ENCODE data around the gene SHB. TPM values are rescaled to one million over a fixed set of nuclear protein-coding genes. Genes with fewer than 3 reads are reported as not detected.
A peak's percentile ranks its signal among the peaks of the same experiment; 100 is the strongest.

SHB gene
- total and polyA plus RNA-seq, 5 donors = 14.5 to 38.9 (median 30.4) TPM

- WGBS = 65% methylated on average over 6 of the region's 6 CpGs
- ATAC-seq (no peak), DNase-seq (no peak)
- no peak overlapping the region for H3K4me3 ChIP-seq (ENCODE audit: low read length)
- H3K27me3 ChIP-seq (ENCODE audit: control insufficient read depth, insufficient read depth) = no peaks in the 10 kb centered on the region
- H3K4me1 ChIP-seq (ENCODE audit: control insufficient read depth, insufficient read depth, low read length) = no peaks in the 10 kb centered on the region
- H3K27ac ChIP-seq (ENCODE audit: low read length) = no peak overlapping the region
- intact Hi-C loops (cut with DNase I) = loop anchor here in 3 of 4 donors (5.0 to 10.0 kb wide), 3 partner anchors 149 to 446 kb away; partner anchors contain the start of gene SHB (in 2 of the 3)
- no peaks in the 10 kb centered on the region for H3K9me3 ChIP-seq (ENCODE audit: control insufficient read depth, low read length)
Measured at GRCh38 chr9:37918665-37919170, 150.3 kb downstream of the SHB start.

- H3K4me3 ChIP-seq (ENCODE audit: low read length) = no peak overlapping the region
- H3K27me3 ChIP-seq (ENCODE audit: control insufficient read depth, insufficient read depth) = no peaks in the 10 kb centered on the region
- H3K27ac ChIP-seq (ENCODE audit: low read length) = peak overlapping the region; percentile 68
- DNase-seq (peak in 2 of 3 donors; percentile 60 to 62), ATAC-seq (peak in 1 of 2 donors; percentile 61)
- no peaks in the 10 kb centered on the region for H3K4me1 ChIP-seq (ENCODE audit: control insufficient read depth, insufficient read depth, low read length)
- intact Hi-C loops (cut with DNase I) = loop anchor here in 3 of 4 donors (5.0 to 10.0 kb wide), 3 partner anchors 149 to 447 kb away; partner anchors contain the start of gene SHB (in 2 of the 3)
- WGBS = 71% methylated on average over 21 of the region's 21 CpGs
- no peaks in the 10 kb centered on the region for H3K9me3 ChIP-seq (ENCODE audit: control insufficient read depth, low read length)
Measured at GRCh38 chr9:37917801-37918664, 151.0 kb downstream of the SHB start.

GRCh38 chr9:37917313-37917731 is 151.7 kb downstream of the SHB start:
- no peaks in the 10 kb centered on the region for H3K4me1 ChIP-seq (ENCODE audit: control insufficient read depth, insufficient read depth, low read length)

DNA sequence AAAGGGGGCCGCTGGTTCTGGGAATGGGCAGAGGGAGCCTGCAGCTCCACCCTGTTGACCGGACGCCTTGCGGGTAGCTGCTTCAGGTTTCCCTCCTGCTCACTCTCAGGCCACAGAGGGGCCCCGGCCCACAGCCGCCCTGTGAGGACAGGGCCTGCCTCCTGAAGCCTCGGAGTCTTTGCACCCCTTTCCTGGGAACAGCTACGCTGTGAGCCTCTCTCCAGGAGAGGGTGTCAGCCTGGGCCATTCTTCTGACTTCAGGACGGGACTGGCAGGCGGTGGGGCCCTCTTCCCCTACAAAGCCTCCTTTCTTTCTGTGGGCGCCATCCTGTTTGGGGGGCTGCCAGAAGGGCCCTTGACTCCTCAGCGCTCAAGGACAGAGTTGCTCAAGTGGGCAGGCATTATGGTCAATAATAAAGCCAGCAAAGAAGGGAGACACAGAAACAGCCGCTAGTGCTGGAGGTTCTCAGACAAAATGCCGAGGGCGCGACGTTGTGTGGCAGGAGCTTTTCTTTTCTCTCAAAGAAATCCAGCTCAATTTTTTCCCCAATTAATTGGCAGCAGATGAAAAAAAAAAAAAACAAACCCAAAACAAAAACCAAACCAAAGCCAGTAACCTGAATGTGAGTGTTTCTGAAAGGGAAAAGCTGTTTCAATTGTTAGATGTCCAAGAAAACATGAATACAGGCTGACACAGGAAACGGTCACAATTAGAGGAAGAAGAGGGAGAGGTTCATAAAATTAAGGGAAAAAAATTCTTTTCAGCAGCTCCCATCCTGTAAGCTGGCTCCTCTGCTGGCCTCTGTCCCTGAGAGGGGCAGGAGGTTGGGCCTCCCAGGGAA is 152.3 kb downstream of the SHB start:
- Histone ChIP-seq H3K27ac (ENCODE audit: low read length) (peak overlapping the region; percentile 68), H3K9me3 (ENCODE audit: control insufficient read depth, low read length) (no peaks in the 10 kb centered on the region), H3K27me3 (ENCODE audit: control insufficient read depth, insufficient read depth) (no peaks in the 10 kb centered on the region), H3K4me1 (ENCODE audit: control insufficient read depth, insufficient read depth, low read length) (no peaks in the 10 kb centered on the region), H3K4me3 (ENCODE audit: low read length) (no peak overlapping the region)
- 55% methylated on average over 18 of the region's 18 CpGs for WGBS
- intact Hi-C loops (cut with DNase I) = loop anchor here in 3 of 4 donors (5.0 to 10.0 kb wide), 3 partner anchors 151 to 448 kb away; partner anchors contain the start of gene SHB (in 2 of the 3)
- peak in 1 of 3 donors; percentile 62 for DNase-seq
- ATAC-seq = peak in 1 of 2 donors; percentile 68

More at GRCh38 chr9:37917313-37917731, 151.7 kb downstream of the SHB start:
- H3K4me3 ChIP-seq (ENCODE audit: low read length) = no peak overlapping the region
- intact Hi-C loops (cut with DNase I) = loop anchor here in 3 of 4 donors (5.0 to 10.0 kb wide), 3 partner anchors 150 to 447 kb away; partner anchors contain the start of gene SHB (in 2 of the 3)
- DNase-seq (peak in 1 of 3 donors; percentile 73), ATAC-seq (peak; percentile 9 to 52)
- H3K27ac ChIP-seq (ENCODE audit: low read length) = peak overlapping the region; percentile 68
- no peaks in the 10 kb centered on the region for H3K9me3 ChIP-seq (ENCODE audit: control insufficient read depth, low read length)
- 49% methylated on average over 8 of the region's 8 CpGs for WGBS
- H3K27me3 ChIP-seq (ENCODE audit: control insufficient read depth, insufficient read depth) = no peaks in the 10 kb centered on the region

GRCh38 chr9:37915911-37916470 is 153.0 kb downstream of the SHB start:
- H3K4me3 ChIP-seq (ENCODE audit: low read length) = no peak overlapping the region
- ATAC-seq (no peak), DNase-seq (no peak)
- H3K4me1 ChIP-seq (ENCODE audit: control insufficient read depth, insufficient read depth, low read length) = no peaks in the 10 kb centered on the region
- peak overlapping the region; percentile 31 for H3K27ac ChIP-seq (ENCODE audit: low read length)
- no peaks in the 10 kb centered on the region for H3K9me3 ChIP-seq (ENCODE audit: control insufficient read depth, low read length)
- intact Hi-C loops (cut with DNase I) = loop anchor here in 3 of 4 donors (5.0 to 10.0 kb wide), 3 partner anchors 151 to 449 kb away; partner anchors contain the start of gene SHB (in 2 of the 3)
- H3K27me3 ChIP-seq (ENCODE audit: control insufficient read depth, insufficient read depth) = no peaks in the 10 kb centered on the region
- WGBS = 72% methylated on average over 14 of the region's 14 CpGs

DNA sequence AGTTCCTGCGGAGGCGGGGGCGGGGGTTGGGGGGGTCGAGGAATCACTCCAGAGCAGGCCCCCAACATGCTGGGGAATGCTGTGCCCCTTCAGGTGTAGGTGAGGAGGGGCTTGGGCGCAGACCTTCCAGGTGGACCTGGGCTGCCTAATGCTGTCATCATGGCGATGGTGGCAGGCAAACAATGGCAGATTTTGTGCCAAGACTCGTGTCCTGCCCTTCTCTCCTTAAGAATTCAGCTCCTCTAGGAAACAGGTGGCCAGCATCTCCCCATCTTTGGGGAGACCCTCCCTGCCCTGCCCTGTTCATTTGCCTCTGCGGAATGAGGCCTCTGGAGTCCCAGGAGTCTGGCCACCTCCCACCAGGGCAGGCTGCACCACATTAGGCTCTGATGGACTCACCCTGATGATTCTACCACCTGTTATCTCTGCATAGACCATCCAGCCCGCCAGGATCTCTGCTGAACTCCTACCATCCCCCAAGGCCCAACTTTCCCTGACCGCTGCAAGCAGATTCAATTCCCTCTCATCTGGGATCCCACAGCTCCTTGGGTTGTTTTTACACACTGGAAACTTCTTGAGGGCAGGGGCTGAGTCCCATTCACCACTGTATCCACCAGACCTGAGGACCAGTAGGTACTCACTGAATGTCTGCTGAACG is 154.2 kb downstream of the SHB start:
- intact Hi-C loops (cut with DNase I) = loop anchor here (5.0 to 10.0 kb wide), 8 partner anchors 152 to 450 kb away; partner anchors contain the start of gene SHB (in 3 of the 4)
- Histone ChIP-seq H3K9me3 (ENCODE audit: control insufficient read depth, low read length) (no peaks in the 10 kb centered on the region), H3K4me1 (ENCODE audit: control insufficient read depth, insufficient read depth, low read length) (no peaks in the 10 kb centered on the region), H3K27ac (ENCODE audit: low read length) (no peak overlapping the region), H3K4me3 (ENCODE audit: low read length) (no peak overlapping the region), H3K27me3 (ENCODE audit: control insufficient read depth, insufficient read depth) (no peaks in the 10 kb centered on the region)
- ATAC-seq (no peak), DNase-seq (no peak)
- WGBS = 79% methylated on average over 11 of the region's 11 CpGs

- H3K4me3 ChIP-seq (ENCODE audit: low read length) = no peak overlapping the region
- WGBS = 74% methylated on average over 8 of the region's 8 CpGs
- ATAC-seq = no peak
- H3K27me3 ChIP-seq (ENCODE audit: control insufficient read depth, insufficient read depth) = no peaks in the 10 kb centered on the region
- intact Hi-C loops (cut with DNase I) = loop anchor here in 3 of 4 donors (5.0 to 10.0 kb wide), 8 partner anchors 153 to 451 kb away; partner anchors contain the start of gene SHB (in 1 of the 3)
- H3K27ac ChIP-seq (ENCODE audit: low read length) = no peak overlapping the region
- H3K4me1 ChIP-seq (ENCODE audit: control insufficient read depth, insufficient read depth, low read length) = no peaks in the 10 kb centered on the region
- H3K9me3 ChIP-seq (ENCODE audit: control insufficient read depth, low read length) = no peaks in the 10 kb centered on the region
- DNase-seq = no peak
Measured at GRCh38 chr9:37914154-37914551, 154.9 kb downstream of the SHB start.

DNA sequence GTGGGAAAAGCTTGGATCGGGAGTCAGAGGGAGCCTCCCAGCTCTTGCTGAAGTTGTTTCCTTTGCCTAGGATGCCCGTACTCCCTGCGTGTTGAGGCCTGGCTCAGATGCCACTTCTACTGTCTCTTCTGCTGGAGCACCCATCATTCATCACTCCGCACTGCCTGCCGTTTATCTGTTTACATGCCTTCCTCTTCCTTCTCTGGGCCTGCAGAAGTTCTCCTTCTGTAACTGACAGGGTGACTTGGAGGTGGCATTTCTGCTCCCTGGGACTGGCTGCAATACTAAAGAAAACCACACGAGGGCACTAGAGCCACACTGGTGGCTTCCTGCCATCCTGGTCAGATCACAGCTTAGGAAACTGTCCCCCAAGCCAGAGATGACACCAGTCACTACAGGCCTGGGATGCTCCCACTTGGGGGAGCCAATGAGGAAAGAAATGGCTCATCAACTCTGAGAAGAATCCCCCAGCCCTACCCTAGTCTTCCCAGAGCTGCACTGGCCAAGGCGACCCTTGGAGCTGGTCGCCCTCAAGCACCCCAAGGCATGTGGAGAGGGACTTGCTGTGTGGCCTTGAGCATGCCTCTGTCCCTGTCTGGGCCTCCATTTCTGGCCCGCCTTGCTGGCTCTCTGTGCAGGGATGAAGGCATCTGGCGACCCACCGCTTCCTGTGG is 155.4 kb downstream of the SHB start:
- Histone ChIP-seq H3K27ac (ENCODE audit: low read length) (no peak overlapping the region), H3K4me1 (ENCODE audit: control insufficient read depth, insufficient read depth, low read length) (no peaks in the 10 kb centered on the region), H3K4me3 (ENCODE audit: low read length) (no peak overlapping the region), H3K9me3 (ENCODE audit: control insufficient read depth, low read length) (no peaks in the 10 kb centered on the region), H3K27me3 (ENCODE audit: control insufficient read depth, insufficient read depth) (no peaks in the 10 kb centered on the region)
- intact Hi-C loops (cut with DNase I) = loop anchor here (2.0 to 10.0 kb wide), 9 partner anchors 154 to 451 kb away; partner anchors contain the start of gene SHB (in 1 of the 4)
- WGBS = 53% methylated on average over 11 of the region's 11 CpGs
- DNase-seq (peak; percentile 66 to 88 (median 87)), ATAC-seq (peak; percentile 66 to 80)

DNA sequence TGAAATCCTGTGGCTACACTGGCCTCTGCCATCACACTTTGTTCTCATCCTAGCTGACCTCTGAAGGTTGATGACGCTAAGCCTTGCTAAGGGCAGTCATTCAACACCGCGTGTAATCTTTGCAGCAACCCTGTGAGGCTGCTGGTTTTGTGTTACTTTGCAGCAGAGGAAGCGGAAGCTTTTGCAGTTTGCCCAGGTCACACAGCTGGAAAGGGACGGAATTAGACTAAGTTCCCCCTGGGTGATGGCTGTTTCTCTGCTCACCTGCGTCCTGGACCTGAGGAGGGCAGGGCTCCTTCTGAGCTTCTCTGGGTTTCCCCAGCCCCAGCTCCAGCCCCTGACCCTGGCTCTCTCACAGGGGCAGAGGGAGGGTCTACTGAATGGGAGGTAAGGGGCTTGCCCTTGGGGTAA is 157.8 kb downstream of the SHB start:
- H3K27me3 ChIP-seq (ENCODE audit: control insufficient read depth, insufficient read depth) = no peaks in the 10 kb centered on the region
- ATAC-seq = no peak
- intact Hi-C loops (cut with DNase I) = loop anchor here in 3 of 4 donors (5.0 to 10.0 kb wide), 8 partner anchors 156 to 454 kb away; partner anchors contain the start of gene SHB (in 1 of the 3)
- H3K9me3 ChIP-seq (ENCODE audit: control insufficient read depth, low read length) = no peaks in the 10 kb centered on the region
- H3K4me3 ChIP-seq (ENCODE audit: low read length) = no peak overlapping the region
- H3K4me1 ChIP-seq (ENCODE audit: control insufficient read depth, insufficient read depth, low read length) = no peaks in the 10 kb centered on the region
- WGBS = 48% methylated on average over 6 of the region's 6 CpGs
- H3K27ac ChIP-seq (ENCODE audit: low read length) = no peak overlapping the region
- DNase-seq = no peak

Data from right cardiac atrium (tissue), 5 donors.